ENCODE results near the gene CLCNKB.
"Not testable (repeated sequence)": the region's sequence is repeated elsewhere in the genome, so short reads cannot be mapped to it uniquely, and the experiment has no call there.

The CLCNKB gene

DNA sequence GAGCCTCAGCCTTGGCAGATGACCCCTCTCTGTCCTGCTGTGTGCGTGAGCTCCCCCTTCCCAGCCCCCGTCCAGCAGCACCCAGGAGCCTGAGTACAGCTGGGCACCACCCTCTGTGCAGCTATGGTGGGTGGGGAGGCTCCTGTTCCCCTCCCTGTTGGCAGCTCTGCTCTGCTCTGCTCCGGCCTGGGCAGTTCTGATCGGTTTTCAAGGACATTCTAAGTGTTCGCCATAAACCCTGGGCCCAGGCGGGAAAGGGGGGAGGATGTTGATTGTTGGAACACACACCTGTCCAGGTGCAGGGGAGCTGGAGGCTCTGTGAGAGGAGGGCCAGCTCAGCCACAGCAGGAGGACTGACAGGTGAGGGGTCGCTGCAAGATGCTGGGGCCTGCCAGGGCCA lies at the start of gene CLCNKB:
CLCNKB (plus strand) TSS at position 262 of the 400 bp plus-strand sequence. CDS start 711 bp downstream, outside the sequence.
- H3K4me3 ChIP-seq (ENCODE audit: low read length): no peak within 1 kb of the TSS
- TF ChIP-seq ZNF274 (IDR thresholded peaks at IDR 0.05; ENCODE audit: low read depth, low read length): no peak

DNA sequence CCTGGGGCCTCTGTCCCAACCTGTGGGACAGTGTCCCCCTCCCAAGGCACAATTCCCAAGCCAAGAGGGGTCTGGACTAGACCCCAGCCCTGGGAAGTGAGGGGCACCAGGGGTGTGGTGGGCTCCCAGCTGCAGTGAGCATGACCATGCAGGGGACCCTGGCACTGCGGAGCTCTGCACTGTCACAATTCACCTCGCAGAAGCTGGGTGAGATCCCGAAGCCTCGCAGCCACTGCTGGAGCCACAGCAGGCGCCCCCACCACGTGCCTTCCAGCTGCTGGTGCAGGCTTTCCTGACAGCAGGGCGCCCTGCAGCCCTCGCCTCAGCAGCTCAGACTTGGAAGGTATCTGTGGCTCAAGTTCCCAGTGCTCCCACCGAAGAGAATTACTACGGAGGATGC lies 49.5 kb upstream of the CLCNKB start:
- no peak for TF ChIP-seq ZNF274 (IDR thresholded peaks at IDR 0.05; ENCODE audit: low read depth, low read length)
- no peak overlapping the region for H3K4me3 ChIP-seq (ENCODE audit: low read length)

- no peak for TF ChIP-seq ZNF274 (IDR thresholded peaks at IDR 0.05; ENCODE audit: low read depth, low read length)
- H3K4me3 ChIP-seq (ENCODE audit: low read length): no peak overlapping the region
Measured at GRCh38 chr1:15994590-15995351, 48.8 kb upstream of the CLCNKB start.

DNA sequence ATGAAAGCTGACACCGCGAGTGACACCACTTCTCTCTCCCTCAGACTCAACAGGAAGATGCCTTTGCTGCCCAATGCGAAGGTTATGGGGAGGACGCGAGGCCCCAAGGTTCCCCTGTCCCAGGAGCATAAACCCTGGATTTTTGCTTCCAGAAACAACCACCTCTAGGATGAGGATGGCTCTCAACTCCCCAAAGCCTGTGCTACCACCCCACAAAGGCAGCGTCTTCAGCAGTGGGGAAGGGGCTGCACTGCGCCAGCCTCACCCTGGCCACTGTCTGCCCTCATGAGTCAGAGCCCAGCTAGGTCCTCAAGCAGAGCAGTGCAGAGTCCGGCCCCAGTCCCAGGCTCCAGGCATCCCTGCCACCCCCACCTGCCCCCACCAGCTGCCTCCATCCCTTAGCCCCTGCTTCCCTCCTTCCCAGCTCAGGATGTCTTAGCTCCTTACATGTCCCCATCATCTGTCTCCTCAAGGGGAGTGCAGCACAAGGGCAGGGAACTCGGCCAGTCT lies 46.5 kb upstream of the CLCNKB start:
- no peak for TF ChIP-seq ZNF274 (IDR thresholded peaks at IDR 0.05; ENCODE audit: low read depth, low read length)
- no peak overlapping the region for H3K4me3 ChIP-seq (ENCODE audit: low read length)

DNA sequence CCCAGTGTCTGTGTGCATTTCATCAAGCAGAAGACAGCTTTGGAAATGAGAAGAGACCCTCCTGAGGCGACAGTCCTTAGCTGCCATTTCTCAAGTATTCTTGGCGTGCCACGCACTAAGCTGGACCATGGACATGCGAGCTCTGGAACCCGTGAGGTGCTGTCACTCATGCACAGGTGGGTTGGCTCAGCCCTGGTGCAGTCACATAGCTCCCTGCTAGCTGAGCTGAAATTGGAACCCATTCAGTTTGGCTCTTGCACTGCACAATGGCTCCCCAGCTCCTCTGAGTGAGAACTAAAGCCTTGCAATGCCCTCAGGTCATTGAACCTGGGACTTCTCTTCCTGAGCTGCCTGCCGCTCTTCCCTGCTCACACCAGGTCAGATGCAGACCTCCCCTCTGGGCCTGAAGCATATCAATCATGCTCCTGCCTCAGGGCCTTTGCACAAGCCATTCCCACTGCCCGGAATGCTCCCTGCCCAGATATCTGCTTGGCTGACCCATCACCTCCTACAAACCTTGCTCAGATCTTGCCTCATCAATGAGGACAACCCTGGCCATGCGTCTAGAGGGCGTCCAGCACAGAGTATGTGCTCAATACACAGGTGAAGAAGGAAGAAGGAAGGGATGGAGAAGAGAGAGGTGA lies 45.8 kb upstream of the CLCNKB start:
- no peak overlapping the region for H3K4me3 ChIP-seq (ENCODE audit: low read length)
- no peak for TF ChIP-seq ZNF274 (IDR thresholded peaks at IDR 0.05; ENCODE audit: low read depth, low read length)

DNA sequence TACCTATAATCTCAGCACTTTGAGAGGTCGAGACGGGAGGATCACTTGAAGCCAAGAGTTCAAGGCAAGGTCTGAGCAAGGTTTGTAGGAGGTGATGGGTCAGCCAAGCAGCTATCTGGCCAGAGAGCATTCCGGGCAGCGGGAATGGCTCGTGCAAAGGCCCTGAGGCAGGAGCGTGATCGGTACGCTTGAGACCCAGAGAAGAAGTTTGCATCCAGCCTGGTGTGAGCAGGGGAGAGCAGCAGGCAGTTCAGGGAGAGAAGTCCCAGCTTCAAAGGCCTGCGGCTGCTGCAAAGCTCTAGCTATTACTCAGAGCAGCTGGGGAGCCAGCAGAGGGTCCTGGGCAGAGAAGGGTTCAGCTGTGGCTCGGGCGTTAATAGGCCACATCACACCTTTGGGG lies 44.7 kb upstream of the CLCNKB start:
- H3K4me3 ChIP-seq (ENCODE audit: low read length): no peak overlapping the region
- TF ChIP-seq ZNF274 (IDR thresholded peaks at IDR 0.05; ENCODE audit: low read depth, low read length): no peak

- H3K4me3 ChIP-seq (ENCODE audit: low read length): not testable (repeated sequence)
Measured at GRCh38 chr1:16001274-16001673, 42.3 kb upstream of the CLCNKB start.

DNA sequence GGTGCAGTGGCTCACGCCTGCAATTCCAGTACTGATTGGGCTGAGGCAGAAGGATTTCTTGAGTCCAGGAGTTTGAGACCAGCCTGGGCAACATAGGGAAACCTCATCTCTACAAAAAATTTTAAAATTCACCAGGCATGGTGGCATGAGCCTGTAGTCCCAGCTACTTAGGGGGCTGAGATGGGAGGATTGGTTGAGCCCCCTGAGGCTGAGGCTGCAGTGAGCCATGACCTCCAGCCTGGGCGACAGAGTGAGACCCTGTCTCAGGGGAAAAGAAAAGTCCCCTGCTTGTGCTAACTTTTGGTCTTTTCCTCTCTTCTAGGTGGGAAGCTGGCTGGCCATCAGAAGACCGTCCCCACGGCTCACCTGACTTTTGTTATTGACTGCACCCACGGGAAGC lies 38.0 kb upstream of the CLCNKB start:
- H3K4me3 ChIP-seq (ENCODE audit: low read length): no peak overlapping the region
- no peak for TF ChIP-seq ZNF274 (IDR thresholded peaks at IDR 0.05; ENCODE audit: low read depth, low read length)

- H3K4me3 ChIP-seq (ENCODE audit: low read length): no peak overlapping the region
- TF ChIP-seq ZNF274 (IDR thresholded peaks at IDR 0.05; ENCODE audit: low read depth, low read length): no peak
Measured at GRCh38 chr1:16006010-16006409, 37.6 kb upstream of the CLCNKB start.

DNA sequence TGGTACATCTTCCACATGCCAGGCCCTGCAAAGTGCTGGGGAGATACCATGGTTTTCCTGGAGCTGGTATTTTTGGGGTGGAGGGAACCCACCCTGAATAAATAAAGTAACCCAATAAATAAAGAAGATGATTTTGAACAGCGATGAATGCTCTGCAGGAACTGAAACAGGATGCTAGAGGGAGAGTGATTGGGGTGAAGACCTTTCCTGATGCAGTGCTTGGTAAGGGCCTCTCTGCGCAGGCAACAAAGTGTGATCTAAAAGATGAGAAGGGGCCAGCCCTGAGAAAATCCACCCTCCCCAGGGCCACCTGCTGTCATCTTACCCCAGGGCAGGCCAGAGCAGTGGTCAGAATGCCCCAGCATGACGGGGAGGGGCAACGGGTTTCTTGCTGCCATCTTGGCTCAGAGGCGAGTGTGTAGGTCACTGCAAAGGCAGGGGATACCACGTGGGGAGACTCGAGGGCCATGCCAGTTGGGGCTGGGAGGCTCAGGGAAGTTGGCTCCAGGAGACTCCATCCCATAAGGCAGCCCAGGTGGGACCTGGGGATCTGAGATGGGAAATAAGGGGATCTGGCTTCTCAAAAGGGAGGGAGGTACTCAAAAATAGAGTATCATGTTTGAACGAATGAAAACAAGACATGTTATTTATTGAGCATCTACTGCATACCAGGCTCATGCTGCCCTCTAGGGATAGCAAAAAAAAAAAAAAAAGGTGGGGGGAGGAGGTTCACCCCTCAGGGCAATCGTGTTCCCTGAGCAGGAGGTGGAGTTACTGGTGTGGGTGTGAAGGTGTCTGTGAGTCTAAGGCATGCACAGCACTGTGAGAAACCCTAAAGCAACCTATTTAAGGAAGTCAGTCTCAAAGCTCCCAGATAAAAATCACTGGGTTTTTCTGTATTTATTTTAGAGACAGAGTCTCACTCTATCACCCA lies 36.8 kb upstream of the CLCNKB start:
- H3K4me3 ChIP-seq (ENCODE audit: low read length): no peak overlapping the region
- no peak for TF ChIP-seq ZNF274 (IDR thresholded peaks at IDR 0.05; ENCODE audit: low read depth, low read length)

DNA sequence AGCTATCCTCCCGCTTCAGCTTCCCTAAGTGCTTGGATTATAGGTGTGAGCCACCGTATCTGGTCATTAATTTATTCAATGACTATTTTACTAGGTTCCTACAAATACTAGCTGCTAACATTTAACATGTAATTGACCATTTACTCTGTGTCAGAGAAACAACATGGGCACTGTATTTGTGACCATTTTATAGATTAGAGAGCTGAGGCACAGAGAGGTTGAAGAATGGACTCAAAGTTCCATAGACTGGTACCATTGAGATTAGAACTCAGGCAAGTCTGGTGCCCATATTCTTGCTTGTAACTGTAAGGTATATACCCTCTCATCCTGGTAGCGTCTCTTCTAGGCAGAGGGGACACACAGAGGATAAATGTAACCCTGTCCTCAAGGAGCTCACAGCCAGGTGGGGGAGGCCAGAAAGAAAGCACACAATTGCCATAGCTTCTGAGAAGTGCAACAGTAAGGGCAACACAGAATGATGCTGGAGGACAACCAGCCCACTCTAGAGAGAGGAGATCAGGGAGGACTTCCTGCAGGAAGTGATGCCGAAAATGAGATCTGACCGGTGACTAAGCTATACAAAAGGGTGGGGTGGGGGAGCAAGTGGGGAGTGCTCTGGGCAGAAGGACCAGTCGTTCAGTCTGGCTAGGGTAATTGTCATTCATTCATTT lies 35.8 kb upstream of the CLCNKB start:
- no peak for TF ChIP-seq ZNF274 (IDR thresholded peaks at IDR 0.05; ENCODE audit: low read depth, low read length)
- H3K4me3 ChIP-seq (ENCODE audit: low read length): no peak overlapping the region

DNA sequence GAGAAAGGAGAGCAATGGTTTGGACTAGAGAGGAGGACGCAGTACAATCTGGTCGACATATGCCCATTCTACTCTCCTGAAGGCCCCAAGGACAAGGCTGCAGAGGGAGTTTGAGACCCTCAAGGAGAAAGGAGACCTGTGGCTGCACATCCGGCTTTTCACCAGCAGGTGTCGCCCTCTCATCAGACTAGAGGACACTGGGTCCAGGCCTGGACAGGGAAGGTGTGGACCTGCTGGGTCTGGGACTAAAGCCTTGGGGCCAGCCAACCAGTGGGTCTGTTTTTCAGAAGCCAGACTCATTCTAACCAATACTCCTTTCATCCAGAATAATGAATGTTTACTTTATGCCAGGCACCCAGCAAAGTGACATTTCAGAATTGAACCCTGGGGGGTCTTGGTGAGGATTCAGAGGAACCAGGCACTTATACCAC lies 34.5 kb upstream of the CLCNKB start:
- no peak for TF ChIP-seq ZNF274 (IDR thresholded peaks at IDR 0.05; ENCODE audit: low read depth, low read length)
- H3K4me3 ChIP-seq (ENCODE audit: low read length): no peak overlapping the region

- TF ChIP-seq ZNF274 (IDR thresholded peaks at IDR 0.05; ENCODE audit: low read depth, low read length): no peak
- H3K4me3 ChIP-seq (ENCODE audit: low read length): no peak overlapping the region
Measured at GRCh38 chr1:16009678-16010077, 33.9 kb upstream of the CLCNKB start.

GRCh38 chr1:16010837-16011236 lies 32.7 kb upstream of the CLCNKB start:
- H3K4me3 ChIP-seq (ENCODE audit: low read length): no peak overlapping the region

More at GRCh38 chr1:16010837-16011236, 32.7 kb upstream of the CLCNKB start:
- TF ChIP-seq ZNF274 (IDR thresholded peaks at IDR 0.05; ENCODE audit: low read depth, low read length): no peak
